Activated CD8-positive, alpha-beta memory T cell treated with anti-CD3 and anti-CD28 coated beads, Interleukin-2, amount 50 U/mL, for 48 hours (primary cell): Measurements from ENCODE around the gene MSMP.

ENCODE experiments used
- DNase-seq: peaks from one replicate; pipeline ENCODE4 v3.0.0-alpha.2; 2020

Gene MSMP, protein sequence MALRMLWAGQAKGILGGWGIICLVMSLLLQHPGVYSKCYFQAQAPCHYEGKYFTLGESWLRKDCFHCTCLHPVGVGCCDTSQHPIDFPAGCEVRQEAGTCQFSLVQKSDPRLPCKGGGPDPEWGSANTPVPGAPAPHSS

DNA sequence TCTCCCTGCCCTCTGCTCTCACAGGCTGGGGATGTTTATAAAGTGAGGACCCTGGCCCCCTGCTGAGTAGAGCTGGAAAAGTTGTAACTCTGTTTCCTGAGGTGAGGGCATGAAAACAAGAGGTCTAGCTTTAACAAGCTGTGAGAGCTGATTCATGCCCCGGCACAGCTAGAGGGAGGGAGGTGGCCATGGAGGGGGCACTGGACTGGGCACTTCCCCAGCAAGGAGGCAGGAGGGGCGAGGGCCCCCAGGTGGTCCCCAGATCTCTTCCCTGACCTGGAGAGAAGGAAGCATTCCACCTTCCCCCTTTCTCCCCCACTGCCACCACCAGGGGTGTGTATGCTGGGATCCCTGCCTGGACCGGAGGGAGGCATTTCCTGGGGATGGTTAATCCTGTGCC is at the start of gene MSMP:
Gene MSMP (minus strand): TSS at position 13 of the 400 bp plus-strand sequence. CDS start 147 bp downstream, outside the sequence.
- no peak for DNase-seq

GRCh38 chr9:35801328-35802128 is 47.5 kb upstream of the MSMP start:
- DNase-seq, result no peak

DNA sequence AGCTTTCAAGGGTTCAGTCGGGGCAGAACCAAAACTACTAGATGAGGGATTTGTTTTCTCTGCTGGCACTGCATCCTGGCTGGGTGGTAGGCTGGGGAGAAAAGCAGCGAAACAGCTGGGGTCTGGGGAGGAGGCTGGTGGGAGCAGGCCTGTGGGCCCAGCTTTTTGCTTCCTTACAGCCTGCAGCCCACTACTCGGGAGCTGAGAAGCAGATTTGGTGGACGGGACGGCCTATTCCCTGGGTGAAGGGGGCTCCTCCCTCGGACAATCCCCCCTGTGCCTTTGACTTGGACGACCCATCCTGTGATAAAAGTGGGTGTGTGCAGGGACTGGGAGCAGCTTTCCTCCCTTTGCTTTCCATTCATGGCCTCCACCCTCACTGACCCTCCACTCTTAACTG is 46.5 kb upstream of the MSMP start:
- DNase-seq, result no peak

GRCh38 chr9:35798658-35799374 is 44.7 kb upstream of the MSMP start:
- no peak for DNase-seq

- DNase-seq, result no peak
Observed at GRCh38 chr9:35797311-35798109, 43.4 kb upstream of the MSMP start.

- DNase-seq, result no peak
Observed at GRCh38 chr9:35795695-35796094, 41.6 kb upstream of the MSMP start.

- no peak for DNase-seq
Observed at GRCh38 chr9:35793461-35793860, 39.4 kb upstream of the MSMP start.

DNA sequence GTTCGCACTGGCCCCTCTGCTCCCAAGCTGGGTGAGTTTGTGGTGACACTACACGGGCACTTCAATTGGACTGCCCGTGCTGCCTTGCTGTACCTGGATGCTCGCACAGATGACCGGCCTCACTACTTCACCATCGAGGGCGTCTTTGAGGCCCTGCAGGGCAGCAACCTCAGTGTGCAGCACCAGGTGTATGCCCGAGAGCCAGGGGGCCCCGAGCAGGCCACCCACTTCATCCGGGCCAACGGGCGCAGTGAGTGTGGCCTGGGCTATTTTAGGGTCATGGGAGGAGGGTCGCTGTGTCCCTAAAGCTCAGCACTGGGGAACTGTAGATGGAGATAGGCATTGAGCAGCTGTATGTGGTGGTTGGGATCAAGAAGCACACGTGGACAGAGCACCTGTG is 38.8 kb upstream of the MSMP start:
- DNase-seq, result no peak

DNA sequence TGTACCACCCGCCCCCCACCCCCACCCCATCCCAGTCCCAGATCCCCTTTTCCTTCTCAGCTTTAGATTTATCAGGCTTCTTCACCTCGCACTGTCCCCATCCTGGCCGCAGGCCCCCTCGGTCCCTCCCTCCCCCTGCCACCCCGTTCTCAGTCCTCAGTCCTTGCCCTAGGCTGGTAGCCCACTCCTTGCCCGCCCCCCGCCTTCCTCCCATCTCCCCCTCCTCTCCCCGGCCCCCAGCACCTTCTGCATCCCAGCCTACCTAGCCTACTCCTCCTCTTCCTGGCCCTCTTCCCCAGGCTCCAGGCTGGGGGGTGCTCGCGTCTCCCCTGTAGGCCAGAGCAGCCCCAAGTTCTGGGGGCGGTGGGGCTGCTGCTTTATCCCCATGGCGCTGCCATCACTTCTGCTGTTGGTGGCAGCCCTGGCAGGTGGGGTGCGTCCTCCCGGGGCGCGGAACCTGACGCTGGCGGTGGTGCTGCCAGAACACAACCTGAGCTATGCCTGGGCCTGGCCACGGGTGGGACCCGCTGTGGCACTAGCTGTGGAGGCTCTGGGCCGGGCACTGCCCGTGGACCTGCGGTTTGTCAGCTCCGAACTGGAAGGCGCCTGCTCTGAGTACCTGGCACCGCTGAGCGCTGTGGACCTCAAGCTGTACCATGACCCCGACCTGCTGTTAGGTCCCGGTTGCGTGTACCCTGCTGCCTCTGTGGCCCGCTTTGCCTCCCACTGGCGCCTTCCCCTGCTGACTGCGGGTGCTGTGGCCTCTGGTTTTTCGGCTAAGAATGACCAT is 38.1 kb upstream of the MSMP start:
- DNase-seq, result no peak

DNA sequence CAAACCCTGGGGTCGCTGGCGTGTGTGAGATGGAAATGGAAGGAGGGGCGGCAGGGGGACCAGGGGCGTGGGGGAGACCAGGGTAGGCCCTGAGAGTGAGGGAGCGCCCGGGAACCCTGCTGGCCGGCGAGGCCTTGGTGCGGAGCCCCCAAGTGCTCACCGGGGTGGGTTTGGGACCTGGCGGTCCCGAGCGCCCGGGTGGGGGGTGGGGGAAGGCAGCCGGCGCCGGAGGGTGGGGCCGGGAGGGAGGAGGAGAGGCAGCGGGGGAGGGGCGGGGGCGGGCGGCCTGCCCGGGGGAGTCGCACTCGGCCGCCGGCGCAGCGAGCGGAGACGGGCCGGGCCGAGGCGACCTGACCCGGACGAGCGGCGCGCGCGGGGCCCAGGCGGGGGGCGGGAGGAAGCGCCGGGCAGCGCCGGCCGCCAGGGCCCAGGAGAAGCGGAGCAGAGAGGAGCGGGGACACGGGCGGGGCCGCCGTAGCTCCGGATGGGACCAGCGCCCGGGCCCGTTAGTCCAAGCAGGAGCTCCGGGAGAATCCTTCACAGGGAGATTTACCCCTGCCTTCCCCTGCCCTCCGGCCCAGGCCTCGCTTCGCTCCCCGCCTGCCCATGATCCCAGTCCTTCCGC is 37.3 kb upstream of the MSMP start, which contains the start of gene NPR2:
Gene NPR2 (plus strand): TSS at position 295 of the 625 bp plus-strand sequence. CDS start 818 bp downstream, outside the sequence.
- no peak for DNase-seq

- DNase-seq, result peak; percentile 67
Observed at GRCh38 chr9:35790385-35791296, 36.6 kb upstream of the MSMP start.

- DNase-seq, result no peak
Observed at GRCh38 chr9:35790025-35790384, 35.9 kb upstream of the MSMP start.

DNA sequence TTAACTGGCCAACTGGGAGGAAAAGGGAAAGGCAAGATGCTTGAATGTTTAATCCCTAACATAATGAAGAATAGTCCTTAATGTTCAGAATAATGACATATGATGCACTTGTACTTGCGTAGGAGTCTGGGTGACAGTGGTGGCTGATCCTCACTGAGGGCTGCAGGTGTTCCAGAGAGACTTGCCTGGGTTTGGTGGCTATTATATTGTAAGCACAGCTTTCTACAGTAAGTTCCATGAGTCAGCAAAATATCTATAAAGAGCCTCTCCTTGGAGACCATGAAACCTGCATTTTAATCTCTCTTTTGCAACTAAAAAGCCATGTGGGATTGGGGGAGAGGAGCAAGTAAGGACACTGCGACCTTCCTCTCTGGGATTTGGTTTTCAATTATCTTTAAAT is 35.5 kb upstream of the MSMP start:
- DNase-seq, result no peak

DNA sequence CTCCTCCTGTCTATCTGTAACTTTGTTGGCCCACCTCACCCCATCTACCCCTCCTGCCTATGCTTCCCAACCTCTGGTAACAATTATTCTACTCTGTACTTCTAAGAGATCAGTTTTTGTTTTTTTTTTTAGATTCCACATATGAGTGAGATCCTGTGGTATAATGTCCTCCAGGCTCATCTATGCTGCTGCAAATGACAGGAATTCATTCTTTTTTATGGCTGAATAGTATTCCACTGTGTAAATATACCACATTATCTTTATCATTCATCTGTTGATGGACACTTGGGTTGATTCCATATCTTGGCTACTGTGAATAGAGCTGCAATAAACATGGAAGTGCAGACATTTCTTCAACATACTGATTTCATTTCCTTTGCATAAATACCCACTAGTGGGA is 29.3 kb upstream of the MSMP start:
- DNase-seq, result no peak

- DNase-seq, result no peak
Observed at GRCh38 chr9:35781066-35781465, 27.0 kb upstream of the MSMP start.

DNA sequence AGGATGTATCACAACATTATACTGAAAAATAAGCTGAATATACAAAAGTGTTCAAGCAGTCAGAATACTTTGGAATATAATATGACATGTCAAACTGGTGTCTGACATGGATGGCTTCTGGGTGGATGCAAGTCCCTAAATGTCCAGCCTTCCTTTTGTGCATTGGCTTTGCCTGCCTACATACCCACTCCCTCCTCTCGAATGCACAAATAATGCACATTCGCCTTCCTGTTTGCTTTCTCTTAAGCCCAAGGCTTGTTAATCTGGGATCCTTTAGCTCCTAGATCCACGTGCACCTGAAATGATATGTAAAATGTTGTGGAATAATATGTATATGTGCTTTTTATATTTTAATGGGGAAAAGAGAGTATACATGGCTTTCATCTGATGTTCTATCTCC is 24.4 kb upstream of the MSMP start:
- no peak for DNase-seq

GRCh38 chr9:35776018-35776417 is 21.9 kb upstream of the MSMP start:
- DNase-seq, result no peak

GRCh38 chr9:35774907-35775635 is 21.0 kb upstream of the MSMP start:
- DNase-seq, result no peak

- DNase-seq, result no peak
Observed at GRCh38 chr9:35771943-35772342, 17.9 kb upstream of the MSMP start.

DNA sequence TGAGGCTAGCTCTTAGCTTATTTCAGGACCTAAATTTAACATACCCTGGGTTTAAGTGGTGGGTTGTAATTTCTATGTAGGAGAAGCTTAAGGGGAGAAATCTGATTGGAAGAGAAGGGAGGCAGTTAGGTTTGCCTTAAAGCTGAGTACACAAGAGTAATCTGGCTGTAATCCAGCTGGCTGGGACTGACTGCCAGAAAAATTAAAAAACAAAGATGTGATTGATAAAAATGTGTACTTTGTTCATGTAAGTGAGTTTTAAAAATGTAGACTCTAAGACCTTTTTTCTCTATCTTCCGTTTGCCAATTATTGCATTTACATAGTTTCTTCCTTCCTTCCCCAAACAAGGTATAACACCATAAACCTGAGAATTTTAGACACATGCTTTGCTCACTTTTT is 17.5 kb upstream of the MSMP start:
- DNase-seq, result no peak
